Hindlimb muscle (tissue), 1 donor: ENCODE results near the gene ZPBP2. TPM values are rescaled to one million over a fixed set of nuclear protein-coding genes. Genes with fewer than 3 reads are reported as not detected.

Experiments
- DNase-seq: peaks from one replicate; pipeline ENCODE4 v3.0.0-alpha.2; 2013
- polyA plus RNA-seq: library from polyadenylated mRNA; unstranded; fragments of 120-200 nt; gene quantifications from one replicate; pipeline ENCODE4 v1.2.1, GENCODE V29; 2013; ENCODE audit not compliant: insufficient read length

The ZPBP2 gene
- polyA plus RNA-seq, 1 donor = not detected

DNA sequence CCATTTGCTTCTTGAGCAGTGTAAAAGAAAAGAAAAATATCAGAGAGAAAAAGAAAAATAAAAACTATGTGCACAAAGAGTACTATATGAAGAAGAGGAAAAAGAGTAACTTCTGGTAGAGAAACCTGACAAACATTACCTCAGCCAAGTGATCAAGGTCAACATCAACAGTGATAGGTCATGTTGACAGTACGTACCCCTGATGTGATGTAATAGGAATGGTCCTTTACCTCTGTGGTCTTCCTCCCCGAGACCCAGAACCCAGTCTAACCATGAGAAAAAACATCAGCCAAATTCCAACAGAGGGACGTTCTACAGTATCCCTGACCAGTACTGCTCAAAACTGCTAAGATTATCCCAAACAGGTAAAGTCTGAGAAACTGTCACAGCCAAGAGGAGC, 46.0 kb downstream of the ZPBP2 start:
- no peak for DNase-seq

DNA sequence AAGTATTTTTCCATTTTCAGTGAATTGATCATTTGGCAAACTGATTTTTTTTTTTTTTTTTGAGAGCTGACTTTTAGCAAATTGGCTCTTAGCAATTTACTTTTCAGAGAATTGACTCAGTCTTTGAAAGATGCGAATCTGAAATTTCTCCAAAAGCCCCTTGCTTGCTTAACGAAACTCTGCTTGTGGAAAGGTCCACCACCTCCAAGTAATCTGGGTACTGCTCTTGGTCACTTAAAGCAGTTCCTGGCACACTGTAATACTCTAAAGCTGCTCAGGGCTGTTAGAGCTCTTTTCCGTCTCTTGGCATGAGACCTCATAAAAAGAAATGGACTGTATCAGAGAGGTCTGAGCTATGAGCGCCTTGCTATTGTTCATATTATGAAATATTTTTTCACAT, 47.6 kb downstream of the ZPBP2 start:
- DNase-seq = no peak

DNA sequence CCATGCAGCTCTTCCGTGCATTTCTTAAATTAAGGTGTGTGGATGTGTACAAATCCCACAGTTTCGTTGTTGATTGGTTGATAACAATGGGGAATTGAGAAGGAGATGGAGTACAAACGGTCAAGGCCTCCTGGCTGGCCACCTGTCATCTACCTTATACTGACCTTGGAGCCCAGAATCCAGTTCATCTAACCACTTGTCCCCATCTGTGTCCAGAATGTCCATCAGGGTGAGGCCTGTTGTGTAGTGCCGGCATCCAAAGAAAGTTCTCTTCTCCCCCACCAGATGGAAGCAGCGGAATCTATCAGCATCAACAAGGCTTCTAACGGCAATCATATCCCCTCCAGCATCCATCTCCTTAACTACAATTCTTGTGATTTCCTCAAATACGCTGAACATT, 48.9 kb downstream of the ZPBP2 start:
- DNase-seq = no peak

DNA sequence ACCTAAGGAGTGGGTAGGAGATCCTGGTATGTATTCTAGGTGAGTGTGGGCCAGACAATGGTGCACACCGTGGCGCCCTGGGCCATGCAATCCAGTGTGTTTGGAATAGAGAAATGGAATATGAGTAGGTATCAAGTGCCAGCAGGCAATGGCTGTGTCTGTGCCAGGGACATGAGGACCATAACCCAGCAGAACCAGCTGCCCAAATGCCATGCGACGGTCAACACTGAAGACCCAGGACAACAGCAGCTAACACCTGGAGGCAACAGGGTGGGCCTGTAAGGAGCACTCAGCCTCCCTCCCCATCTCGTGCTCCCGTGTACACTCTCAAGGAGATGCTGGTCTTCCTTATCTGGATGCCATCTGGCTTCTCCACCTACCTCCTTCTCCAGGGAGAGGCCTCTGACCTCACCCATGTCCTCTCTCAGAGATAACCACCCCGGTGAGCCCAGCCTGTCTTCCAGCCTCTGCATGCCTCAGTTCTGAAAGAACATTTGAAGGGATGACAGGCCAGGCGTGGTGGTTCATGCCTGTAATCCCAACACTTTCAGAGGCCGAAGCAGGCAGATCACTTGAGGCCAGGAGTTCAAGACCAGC, 51.2 kb downstream of the ZPBP2 start:
- no peak for DNase-seq

DNA sequence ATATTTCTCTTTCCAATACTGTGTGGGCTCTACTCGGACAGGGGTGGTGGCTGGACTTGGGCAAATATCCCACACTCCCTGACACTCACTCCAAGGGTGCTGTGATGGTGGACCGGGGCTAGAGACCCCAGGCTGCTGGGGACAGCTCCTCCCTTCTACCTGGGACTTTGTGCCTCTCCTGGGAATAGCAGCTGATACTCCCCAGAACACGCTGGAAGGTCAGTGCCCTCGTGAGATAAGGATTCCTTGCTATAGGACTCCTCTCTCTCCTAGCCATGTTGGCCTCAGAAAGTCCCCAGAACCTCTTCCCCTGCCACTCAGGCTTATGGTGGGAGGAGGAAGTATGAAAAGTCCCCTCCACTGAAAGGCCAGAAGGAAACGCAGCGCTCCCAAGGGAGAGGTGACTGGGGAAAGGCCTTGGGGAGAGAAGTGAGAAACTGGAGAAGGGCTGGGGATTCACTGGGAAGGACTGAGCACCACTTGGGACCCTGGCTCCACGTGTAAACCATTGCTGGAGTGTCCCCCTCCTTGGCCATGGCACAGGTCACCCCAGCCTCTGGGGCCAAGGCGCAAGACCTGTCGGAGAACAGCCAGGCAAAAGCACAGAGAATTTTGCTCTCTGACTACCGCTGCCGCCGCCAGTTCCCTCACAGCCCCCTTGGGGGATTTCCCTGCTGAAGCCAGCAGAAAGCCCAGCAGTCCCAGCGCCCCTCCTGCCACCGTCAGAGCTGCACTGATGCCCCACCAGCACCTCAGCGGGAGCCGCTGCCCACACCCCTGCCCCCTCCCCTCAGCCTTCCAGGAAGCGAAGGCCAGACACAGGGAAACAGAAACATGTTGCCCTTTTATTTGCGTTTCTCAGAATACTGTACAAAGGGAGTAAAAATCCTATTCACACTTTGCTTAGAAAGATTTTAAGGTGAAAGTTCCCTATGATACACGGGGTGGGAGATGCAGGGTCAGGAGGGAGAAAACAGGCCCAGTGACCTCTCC, 52.5 kb downstream of the ZPBP2 start:
- DNase-seq = no peak

DNA sequence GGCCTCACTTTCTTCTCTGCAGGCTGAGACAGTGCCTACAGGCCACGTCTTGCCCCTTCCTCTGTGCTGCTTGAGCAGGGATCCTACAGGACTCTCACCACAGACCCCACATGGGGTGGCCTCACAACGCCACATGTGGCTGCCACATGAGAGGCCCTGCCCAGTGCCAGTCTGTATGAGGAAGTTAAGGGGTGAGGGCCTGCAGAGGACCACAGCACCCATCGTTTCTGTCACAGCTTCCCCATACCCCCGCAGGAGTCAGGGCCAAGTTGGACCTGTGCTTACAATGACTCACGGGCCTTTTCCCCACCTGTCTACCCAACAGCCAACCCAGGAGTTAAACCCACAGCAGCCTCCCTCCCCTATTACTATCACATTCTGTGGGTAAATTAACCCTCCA, 53.3 kb downstream of the ZPBP2 start:
- no peak for DNase-seq

DNA sequence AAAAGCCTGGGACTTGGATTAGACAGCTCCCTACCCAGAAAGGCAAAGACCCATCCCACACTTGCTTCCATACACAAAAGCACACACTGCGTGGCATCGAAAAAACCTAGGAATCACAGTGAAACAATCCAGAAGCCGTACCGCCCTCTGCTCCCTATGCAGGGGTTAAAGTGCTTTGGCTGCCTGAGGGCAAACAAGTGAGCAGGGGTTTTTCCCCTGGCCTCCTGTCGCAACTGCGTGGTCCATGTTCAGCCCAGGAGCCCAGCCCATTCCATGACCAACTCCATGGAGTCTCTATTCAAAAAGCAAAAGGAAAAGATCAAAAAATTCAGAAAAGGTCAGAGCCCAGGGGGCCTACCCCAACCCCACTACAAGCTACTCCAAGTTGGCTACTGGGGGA, 54.0 kb downstream of the ZPBP2 start:
- DNase-seq = no peak

DNA sequence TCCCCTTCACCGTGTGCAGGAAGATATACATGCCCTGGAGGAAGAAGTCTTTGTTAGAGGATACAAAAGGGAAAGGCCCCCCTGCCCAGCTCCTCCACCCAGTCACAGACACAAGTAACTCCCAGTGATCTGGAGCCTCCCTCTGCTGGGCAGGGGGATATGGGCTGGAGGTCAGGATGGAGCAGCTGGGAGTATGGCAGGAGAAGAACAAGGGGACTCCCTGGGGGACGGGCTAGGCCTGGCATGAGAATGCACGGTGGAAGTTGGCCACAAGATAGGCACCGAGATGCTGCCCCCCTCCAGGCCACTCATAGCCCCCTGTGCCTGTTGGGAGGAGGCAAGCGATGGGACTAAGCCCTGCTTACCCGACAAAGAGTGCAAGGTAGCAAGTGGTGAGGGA, 55.2 kb downstream of the ZPBP2 start:
- no peak for DNase-seq

DNA sequence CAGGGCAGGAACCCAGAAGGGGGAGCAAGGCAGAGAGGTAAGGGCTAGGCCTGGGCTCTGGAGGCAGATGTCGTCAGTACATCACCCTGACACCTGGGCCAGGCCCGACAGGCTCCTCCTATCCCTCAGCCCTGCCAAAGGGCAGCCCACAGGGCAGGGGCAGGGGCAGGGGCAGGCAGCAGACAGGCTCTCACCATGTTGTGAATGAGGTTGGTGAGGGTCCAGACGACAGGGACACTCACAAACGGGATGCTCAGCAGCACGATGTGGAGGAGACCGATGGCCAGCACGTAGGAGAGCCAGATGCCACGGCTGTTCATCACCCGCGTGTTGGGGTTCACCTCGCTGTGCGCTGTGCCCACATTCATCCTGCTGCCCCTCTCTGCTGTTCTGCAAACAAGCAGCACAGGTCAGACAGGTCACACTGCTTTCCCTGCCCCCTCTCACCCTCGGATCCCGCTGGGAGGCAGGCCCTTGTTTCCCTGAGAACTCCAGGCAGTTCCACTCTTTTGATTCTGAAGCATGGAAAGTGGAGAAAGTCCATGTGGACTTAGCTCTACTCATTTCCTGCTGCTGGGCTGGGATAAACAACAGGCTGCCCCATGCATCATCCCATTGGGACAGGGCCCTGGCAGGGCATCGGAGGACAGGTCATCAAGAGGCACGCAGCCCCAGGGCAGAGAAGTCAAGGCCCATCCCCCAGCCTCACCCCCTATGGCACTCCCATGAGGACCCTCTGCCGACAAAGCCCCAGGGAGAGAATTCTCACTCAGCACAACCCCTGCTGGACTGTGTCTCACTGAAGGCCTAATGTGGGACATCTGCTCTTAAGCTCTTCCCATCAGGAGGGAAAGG, 56.1 kb downstream of the ZPBP2 start:
- no peak for DNase-seq

DNA sequence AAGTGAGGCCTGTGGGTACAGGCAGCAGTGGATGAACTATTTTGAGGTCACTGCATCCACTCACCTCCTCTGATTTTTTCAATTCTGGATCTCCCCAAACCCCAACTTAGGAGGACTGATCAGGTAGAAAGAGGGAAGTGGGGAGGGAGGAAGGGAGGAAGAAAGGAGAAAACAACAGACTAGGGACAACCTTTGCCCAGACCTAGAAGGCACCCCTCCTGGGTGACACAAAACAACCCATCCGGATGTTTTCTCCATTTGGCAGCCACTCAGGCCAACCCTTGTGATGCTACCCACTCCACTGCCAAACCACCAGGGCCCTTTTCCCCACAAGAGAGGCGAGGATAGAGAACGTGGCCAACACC, 56.7 kb downstream of the ZPBP2 start:
- no peak for DNase-seq

DNA sequence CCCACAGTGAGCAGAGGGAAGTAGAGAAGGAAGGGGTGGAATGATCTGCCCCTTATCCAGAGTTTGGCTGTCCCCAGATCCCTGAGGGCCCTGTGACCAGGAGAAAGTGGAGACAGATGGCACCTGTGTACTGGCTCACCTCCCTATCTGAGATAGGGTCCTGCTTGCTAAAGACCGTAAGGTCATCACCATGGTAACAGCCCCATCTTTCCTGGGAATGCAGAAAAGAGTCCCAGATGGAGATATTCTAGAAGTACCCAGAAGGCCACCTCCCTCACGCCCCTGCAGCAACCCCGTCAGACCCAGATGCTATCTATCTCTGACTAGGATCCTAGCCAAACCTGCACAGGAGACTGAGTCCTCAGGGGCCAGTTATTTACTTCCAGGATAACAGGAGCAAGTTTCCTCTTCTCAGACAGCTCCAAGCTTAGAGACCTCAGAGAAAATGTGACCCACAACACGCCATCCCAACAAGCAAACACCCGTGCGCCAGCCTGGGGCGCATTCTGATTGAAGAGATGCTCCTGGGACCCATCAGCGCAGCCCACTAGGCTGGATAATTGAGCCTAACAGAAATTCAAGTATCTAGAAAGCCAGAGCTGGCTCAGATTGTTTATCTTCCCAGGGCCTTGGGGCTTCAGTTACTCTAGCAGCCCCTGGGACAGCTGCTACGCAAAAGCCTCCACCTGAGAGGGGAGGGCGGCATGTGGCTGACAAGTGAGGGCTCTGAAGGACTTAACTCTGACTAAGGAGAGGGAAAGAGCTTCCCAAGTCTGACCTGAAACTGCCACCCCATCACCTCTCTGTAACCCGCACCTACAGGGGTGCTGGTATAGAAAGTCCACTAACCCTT, 57.5 kb downstream of the ZPBP2 start:
- no peak for DNase-seq

DNA sequence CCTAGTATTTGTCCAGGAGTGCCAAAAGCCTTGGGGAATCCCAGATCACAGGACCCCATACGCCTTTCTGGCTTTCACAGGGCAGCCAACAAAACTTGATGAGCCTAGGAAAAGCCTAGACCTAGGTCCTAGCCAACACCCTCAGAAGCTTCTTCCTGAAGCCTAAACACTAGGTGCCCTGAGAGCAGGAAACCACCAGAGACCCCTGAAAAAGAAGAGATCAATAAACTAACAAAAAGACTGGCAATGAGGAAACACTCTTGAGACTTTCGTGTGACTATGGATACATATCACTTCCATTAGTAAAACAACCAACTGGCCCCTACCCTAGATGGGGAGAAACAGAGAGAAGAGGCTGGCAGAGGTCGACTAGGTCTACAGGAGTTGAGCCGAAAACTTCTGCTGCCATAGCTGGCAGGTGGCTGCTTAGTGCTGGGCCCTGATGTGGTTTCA, 58.2 kb downstream of the ZPBP2 start:
- DNase-seq = no peak

DNA sequence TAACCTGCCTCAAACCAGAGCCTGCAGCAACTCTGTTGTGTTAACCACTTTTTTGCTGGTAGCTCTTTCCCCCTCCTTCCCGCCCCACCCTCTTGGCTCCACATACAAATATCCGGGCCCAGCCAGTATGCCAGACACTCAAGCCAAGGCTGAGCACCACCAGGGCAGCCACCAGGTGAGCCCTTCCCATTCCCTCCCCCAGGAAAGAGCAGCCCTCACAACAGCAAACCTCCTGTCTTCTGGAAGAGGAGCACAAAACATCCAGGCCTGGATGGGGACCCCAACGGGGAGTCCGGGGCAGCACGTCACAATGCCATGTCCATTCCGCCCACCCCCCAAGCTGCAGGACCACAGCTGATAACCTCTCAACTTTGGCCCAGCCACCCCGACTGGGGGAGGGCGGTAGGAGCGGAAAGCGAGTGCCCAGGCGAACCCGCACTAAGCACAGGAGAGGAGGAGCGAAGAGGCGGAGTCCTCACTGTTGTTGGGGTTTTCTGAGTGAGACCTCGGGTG, 58.6 kb downstream of the ZPBP2 start:
- DNase-seq = peak; percentile 42

Other genes starting within 250 kb of the ZPBP2 start
- 4.5 TPM for gene PPP1R1B, start 241.2 kb upstream of the ZPBP2 start, polyA plus RNA-seq
- gene STARD3, start 231.1 kb upstream of the ZPBP2 start, polyA plus RNA-seq = 36.2 TPM
- gene TCAP, start 202.9 kb upstream of the ZPBP2 start, polyA plus RNA-seq = 345 TPM
- 5.0 TPM for gene PNMT, start 199.7 kb upstream of the ZPBP2 start, polyA plus RNA-seq
- gene PGAP3, start 180.1 kb upstream of the ZPBP2 start, polyA plus RNA-seq = 23.3 TPM
- 178 TPM for gene ERBB2, start 168.1 kb upstream of the ZPBP2 start, polyA plus RNA-seq
- 19.7 TPM for gene MIEN1, start 137.7 kb upstream of the ZPBP2 start, polyA plus RNA-seq
- 0.72 TPM for gene GRB7, start 130.3 kb upstream of the ZPBP2 start, polyA plus RNA-seq
- gene IKZF3, start 3.9 kb upstream of the ZPBP2 start, polyA plus RNA-seq = 0.17 TPM
- 10.4 TPM for gene GSDMB, start 50.4 kb downstream of the ZPBP2 start, polyA plus RNA-seq
- gene ORMDL3, start 59.4 kb downstream of the ZPBP2 start, polyA plus RNA-seq = 38.4 TPM
- not detected for gene LRRC3C, start 59.5 kb downstream of the ZPBP2 start, polyA plus RNA-seq
- gene GSDMA, start 94.8 kb downstream of the ZPBP2 start, polyA plus RNA-seq = 0.13 TPM
- gene PSMD3, start 112.6 kb downstream of the ZPBP2 start, polyA plus RNA-seq = 99.1 TPM
- gene CSF3, start 147.2 kb downstream of the ZPBP2 start, polyA plus RNA-seq = not detected
- gene MED24, start 186.2 kb downstream of the ZPBP2 start, polyA plus RNA-seq = 74.0 TPM
- 85.6 TPM for gene THRA, start 194.8 kb downstream of the ZPBP2 start, polyA plus RNA-seq
- gene NR1D1, start 232.4 kb downstream of the ZPBP2 start, polyA plus RNA-seq = 5.5 TPM